ENCODE measurements around the gene MTRFR.
A peak's percentile ranks its signal among the peaks of the same experiment; 100 is the strongest.

The MTRFR gene

GRCh38 chr12:123271001-123271668 lies 37.9 kb downstream of the MTRFR start:
- DNase-seq = peak; percentile 20 to 38

- no peak for DNase-seq
Measured at GRCh38 chr12:123273166-123273565, 39.9 kb downstream of the MTRFR start.

GRCh38 chr12:123278101-123278627 lies 44.9 kb downstream of the MTRFR start:
- peak in 1 of 2 donors; percentile 69 for DNase-seq

- DNase-seq = no peak
Measured at GRCh38 chr12:123280971-123281370, 47.7 kb downstream of the MTRFR start.

GRCh38 chr12:123282111-123282510 lies 48.9 kb downstream of the MTRFR start:
- no peak for DNase-seq

GRCh38 chr12:123283461-123283860 lies 50.2 kb downstream of the MTRFR start:
- no peak for DNase-seq

GRCh38 chr12:123284669-123285068 lies 51.4 kb downstream of the MTRFR start:
- DNase-seq = no peak

- no peak for DNase-seq
Measured at GRCh38 chr12:123286652-123287373, 53.6 kb downstream of the MTRFR start.

- DNase-seq = no peak
Measured at GRCh38 chr12:123288751-123289346, 55.6 kb downstream of the MTRFR start.

GRCh38 chr12:123289911-123290310 lies 56.7 kb downstream of the MTRFR start:
- no peak for DNase-seq

GRCh38 chr12:123293178-123293760 lies 60.0 kb downstream of the MTRFR start:
- no peak for DNase-seq

- no peak for DNase-seq
Measured at GRCh38 chr12:123305136-123305535, 71.9 kb downstream of the MTRFR start.

- DNase-seq = no peak
Measured at GRCh38 chr12:123306200-123306599, 73.0 kb downstream of the MTRFR start.

Measured in bone marrow (tissue), 2 donors.